Epidermal melanocyte (primary cell): ENCODE measurements around the gene GTF2A1L.
"Not testable (repeated sequence)": the region's sequence is repeated elsewhere in the genome, so short reads cannot be mapped to it uniquely, and the experiment has no call there.

Experiments
- DNase-seq: peaks from one replicate; pipeline ENCODE4 v3.0.0; 2011; ENCODE audit warnings: low spot score; ENCODE audit not compliant: insufficient read length

GTF2A1L gene

DNA sequence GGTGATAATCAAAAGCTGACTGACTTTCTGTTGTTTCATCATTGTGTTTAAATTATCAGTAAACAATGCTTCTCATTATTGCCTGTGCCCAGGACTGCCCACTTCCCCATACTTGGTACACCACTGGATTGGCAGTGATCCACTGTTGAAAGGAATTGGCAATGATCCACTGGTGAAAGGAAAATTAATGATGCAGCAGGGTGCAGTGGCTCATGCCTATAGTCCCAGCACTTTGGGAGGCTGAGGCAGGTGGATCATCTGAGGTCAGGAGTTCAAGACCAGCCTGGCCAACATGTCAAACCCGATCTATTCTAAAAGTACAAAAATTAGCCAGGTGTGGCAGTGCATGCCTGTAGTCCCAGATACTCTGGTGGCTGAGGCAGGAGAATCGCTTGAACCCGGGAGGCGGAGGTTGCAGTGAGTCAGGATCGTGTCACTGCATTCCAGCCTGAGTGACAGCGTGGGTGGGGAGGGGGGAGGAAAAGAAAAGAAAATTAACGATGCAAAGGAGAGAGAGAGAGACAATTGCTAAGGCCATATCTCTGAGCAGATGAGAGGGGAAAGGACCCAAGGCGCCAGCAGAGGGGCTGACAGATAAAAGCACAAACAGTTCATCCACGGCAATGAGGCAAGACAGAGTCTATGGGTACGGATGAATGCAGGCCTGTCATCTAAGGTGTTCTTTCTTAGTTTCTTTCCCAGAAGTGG is 10.2 kb upstream of the GTF2A1L start:
- DNase-seq = no peak

DNA sequence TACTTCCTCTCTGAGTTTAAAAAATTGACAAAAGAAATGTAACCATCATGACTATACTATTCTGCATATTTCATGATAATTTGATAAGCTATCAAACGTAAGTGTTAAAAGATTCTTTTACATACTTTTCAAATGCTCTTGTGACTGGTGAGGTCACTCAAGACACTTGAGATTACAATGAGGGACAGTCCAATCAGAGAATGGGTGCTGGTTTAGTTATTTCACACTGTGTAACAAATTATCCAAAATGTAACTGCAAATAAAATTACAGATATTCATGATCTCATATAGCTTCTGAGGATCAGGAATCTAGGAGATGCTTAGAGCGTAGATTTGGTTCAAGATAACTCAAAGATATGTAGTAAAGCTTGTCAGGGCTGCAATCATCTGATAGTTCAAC is 4.4 kb upstream of the GTF2A1L start:
- no peak for DNase-seq

DNA sequence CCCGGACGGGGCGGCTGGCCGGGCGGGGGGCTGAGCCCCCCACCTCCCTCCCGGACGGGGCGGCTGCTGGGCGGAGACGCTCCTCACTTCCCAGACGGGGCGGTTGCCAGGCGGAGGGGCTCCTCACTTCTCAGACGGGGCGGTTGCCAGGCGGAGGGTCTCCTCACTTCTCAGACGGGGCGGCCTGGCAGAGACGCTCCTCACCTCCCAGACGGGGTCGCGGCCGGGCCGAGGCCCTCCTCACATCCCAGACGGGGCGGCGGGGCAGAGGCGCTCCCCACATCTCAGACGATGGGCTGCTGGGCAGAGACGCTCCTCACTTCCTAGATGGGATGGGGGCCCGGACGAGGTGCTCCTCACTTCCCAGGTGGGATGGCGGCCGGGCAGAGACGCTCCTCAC is 3.1 kb upstream of the GTF2A1L start:
- not testable (repeated sequence) for DNase-seq

DNA sequence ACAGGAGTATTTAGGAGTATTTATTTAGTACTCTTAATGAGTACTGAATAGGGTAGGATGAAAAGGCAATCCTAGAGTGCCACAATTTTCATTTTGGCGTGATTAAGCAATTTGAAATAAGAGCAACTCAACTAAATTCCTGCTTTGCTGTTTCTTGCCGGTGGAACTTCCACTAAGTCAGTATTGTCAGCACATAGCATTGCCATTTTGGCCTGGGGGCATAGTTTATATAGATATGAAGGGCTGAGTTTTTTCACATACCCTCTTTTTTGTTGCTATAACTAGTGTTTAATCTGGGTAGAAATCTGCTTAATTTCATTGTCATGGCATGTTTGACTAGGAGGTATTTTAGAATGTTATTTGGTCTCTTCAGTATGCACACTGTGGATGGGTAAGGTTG is 1.9 kb downstream of the GTF2A1L start:
- DNase-seq = no peak

DNA sequence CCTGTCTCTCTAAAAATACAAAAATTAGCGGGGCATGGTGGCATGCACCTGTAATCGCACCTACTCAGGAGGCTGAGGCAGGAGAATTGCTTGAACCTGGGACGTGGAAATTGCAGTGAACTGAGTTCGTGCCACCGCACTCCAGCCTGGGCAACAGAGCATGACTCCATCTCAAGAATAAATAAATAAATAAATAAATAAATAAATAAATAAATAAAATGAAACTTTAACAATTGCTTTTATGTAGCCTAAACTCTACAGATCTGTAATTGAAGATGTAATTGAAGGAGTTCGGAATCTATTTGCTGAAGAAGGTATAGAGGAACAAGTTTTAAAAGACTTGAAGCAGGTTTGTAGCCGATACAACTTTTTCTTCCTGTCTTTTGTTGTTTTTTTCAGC is 2.9 kb downstream of the GTF2A1L start:
- no peak for DNase-seq

DNA sequence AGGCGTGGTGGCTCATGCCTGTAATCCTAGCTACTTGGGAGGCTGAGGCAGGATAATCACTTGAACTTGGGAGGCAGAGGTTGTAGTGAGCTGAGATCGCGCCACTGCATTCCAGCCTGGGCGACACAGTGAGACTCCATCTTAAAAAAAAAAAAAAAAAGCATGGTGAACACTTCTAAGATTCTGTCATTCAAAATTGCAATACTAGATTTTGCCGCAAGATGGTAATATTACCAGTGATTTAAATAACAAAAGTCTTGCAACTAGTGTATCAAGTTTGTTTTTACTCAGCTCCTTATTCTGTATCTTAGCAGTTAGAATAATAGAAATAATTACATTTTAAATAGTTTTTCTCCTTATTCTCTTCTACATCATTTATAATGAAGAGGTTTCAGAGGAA is 5.0 kb downstream of the GTF2A1L start:
- DNase-seq = not testable (repeated sequence)

DNA sequence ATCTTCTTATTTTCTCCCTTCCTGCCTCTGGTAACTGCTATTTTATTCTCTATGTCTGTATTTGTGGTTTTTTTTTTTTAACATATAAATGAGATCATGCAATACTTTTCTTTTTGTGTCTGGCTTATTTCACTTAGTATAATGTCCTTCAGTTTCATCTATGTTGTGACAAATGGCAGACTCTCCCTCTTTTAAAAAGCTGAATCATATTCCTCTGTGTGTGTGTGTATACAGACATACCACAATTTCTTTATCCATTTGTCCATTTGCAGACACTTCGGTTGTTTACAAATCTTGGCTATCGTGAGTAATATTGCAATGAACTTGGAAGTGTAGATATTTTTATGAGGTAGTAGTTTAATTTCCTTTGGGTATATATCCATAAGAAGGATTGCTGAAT is 7.0 kb downstream of the GTF2A1L start:
- no peak for DNase-seq

DNA sequence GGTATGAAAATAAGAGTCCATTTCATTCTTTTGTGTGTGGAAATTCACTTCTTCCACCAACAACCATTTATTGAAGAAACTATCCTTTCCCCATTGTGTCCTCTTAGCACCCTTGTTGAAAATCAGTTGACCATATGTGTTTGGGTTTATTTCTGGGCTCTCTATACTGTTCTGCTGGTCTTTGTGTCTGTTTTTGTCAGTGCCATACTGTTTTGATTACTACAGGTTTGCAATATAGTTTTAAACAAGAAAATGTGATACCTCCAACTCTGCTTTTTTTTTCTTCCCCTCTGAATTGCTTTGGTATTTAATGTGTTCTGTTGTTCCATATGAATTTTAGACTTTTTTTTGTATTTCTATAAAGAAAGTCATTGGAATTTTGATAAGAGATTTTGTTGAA is 8.4 kb downstream of the GTF2A1L start:
- DNase-seq = no peak

DNA sequence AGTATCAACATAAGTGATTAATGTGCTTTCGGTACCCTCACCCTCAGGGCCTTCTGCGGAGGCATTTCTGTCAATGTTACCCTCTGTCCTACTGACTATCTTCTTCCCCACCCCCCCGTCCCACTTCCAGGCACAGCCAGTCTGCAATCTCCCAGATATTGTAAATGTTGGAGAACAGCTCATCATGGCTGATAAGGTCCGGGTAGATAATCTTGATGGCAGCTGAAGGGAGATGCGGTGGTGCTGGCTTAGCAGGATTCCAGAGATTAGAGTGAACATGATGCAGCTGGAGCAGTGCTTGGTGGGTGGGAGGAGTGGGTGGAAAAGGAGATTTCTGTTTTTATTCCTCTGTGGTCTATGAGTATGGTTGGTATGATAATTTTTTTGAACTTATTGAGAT is 15.5 kb downstream of the GTF2A1L start:
- no peak for DNase-seq

DNA sequence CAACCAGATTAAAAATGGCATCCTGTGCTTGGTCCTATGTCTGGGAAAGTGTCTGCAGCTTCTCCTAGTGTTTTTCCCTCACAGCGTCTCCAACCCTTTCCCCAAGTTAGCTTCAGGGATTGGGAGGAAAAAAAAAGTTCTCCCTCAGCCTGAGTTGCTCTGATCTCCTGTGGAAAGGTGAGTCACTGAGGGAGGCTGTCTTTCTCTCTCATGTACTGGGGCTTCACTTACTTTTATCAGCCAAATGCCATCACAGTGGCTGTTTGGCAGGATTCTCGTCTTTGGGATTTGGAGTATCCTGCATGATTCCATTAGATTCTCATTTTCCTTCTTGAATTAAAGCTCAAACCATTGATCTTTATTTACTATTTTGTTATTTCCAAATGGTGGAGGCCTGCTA is 18.1 kb downstream of the GTF2A1L start:
- no peak for DNase-seq

DNA sequence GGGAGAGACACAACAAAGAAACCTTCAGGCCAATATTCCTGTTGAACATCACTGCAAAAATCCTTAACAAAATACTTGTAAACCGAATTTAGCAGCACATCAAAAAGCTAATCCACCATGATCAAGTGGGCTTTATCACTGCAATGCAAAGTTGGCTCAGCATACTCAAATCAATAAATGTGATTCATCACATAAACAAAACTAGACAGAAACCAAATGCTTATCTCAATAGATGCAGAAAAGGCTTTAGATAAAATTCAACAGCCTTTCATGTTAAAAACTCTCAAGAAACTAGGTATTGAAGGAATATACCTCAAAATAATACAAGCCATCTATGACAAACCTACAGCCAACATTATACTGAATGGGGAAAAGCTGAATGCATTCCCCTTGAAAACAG is 20.6 kb downstream of the GTF2A1L start:
- DNase-seq = no peak

DNA sequence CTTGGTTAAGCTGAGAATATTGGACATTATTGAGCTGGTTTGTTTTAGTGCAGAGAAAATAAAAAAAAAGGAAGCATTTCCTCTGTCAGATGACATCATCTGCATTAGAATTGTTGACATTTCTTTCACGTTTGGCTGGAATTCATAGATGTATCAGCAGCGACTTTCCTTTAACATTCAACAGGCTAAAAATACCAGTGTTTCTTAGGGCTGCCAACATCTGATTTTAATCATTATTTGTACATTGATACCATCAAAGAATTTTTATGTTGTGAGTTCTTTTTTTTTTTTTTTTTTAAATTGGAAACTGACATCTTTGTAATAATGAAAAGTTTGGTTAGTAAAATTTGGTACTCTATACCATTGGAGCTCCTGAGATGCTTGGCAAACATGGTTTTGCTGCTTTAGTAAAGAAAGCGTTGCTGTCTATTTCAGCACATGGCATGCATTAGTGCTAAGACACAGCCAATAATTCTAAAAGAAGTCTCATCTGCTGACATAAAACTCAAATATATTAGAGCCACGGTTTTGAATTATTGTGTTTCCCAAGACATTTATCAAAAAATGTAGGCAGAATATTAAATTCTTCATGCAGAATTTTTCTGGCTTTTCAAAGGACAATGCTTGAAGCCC is 33.6 kb downstream of the GTF2A1L start:
- no peak for DNase-seq

DNA sequence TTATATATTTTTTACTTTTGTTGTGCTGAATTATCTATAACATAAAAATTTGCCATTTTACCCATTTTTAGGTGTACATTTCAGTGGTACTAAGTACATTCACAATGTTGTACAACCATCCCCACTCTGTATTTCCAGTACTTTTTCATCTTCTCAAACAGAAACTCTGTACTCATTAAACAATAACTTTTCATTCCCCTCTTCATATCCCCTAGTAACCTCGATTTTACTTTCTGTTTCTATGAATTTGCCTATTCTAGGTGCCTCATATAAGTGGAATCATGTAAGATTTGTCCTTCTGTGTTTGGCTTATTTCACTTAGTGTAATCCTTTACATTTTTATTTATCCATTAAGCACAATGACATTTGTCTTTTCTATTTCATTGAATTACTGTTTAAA is 51.3 kb downstream of the GTF2A1L start:
- DNase-seq = no peak

DNA sequence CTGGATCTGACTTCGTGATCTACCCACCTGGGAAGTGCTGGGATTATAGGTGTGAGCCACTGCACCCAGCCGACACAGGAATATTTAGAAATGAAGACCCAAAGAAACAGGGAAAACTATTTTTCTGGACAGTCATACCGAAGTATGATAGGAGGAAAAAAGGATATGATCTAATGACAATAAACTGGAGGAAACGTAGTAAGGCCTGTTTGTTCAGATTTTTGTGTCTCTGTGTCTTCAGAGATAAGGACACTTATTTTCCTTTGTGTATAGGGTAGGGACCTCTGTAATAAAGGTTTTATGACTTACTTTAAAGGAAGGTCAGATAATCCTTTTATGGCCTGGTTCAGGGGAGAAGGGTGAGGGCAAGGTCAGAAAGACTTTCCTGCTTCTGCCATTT is 55.9 kb downstream of the GTF2A1L start:
- DNase-seq = no peak

DNA sequence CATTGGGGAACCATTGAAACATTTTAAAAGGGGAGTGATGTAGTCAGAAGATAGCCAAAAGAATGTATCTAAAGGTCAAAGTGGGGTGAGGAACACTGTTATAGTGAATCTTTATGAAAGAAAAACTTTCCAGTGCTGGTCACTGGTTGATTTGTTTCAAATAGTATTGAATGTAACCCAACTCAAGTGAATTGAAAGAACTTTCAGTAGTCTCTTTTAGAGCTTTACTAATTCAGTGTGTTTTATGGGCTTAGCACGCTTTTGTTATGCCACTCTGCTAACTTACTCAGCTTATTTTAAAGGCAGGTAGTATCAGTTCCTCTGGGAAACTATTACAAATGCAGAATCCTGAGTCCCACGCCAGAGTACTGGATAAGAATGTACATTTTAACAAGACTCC is 57.3 kb downstream of the GTF2A1L start:
- DNase-seq = no peak

DNA sequence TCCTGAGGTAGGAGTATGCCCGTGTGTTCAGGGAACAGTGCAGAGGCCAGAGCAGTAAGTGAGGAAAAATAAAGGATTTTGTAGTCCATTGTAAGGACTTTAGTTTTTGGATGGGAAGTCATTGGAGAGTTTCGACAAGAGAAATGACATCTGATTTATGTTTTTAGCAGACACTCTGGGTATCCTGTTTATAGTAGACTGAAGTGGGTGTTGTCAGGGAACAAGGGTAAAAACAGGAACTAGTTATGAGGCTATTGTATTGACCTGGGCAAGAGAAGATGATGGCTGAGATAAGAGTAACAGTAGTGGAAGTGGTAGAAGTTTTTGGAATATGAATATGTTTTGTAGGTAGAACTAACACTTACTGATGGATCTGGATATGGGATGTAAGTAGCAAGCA is 59.8 kb downstream of the GTF2A1L start:
- no peak for DNase-seq

DNA sequence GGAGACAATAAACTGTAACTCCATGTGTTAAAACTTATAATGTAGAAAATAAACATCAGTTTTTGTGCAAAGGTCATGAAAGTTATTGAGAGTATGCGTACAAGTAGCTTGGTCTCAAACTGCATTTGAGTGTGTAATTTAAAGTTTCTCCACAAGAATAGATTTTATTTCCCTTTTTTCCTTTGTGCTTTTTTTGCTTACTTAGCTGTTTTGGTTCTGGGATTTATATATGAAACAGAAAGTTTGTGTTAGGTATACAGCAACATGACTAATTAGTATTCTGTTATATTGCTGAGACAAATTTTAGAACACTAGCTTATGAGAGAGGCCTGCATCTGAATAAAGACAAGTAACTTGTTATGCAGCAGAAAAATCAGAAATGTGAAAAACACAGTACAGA is 67.5 kb downstream of the GTF2A1L start:
- DNase-seq = no peak

DNA sequence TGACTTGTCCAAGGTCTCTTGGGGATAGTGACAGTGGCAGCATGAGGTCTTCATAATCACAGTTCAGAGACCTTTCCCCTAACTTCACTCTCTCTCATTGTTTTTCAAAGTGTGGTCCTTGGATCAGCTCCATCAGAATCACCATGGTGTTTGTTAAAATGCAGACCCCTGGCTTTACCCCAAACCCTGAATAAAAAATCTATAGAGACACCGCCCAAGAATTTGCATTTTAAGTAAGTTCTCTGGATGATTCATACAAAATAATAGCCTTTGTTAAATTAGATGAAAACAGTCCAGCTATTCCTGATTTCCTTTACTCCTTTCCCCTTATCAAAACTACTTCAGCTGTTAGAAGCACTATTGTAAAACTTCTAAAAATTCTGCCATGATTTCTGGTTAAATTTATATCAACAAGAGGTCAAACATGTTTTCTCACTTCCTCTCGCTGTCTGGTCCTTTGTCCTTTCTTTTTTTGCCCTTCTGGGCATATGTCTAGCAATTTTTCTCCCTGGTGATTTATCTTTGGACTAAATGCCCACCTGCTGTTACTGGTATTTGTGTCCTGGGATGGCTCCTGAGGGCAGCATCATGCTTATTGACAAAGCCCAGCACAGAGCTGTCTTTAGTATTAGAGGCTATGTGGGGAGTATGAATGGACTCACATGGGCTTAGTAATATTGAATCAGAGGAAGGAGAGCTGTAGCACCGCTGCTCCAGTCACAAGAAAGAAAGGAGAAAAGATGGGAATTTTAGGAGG is 74.5 kb downstream of the GTF2A1L start:
- no peak for DNase-seq

DNA sequence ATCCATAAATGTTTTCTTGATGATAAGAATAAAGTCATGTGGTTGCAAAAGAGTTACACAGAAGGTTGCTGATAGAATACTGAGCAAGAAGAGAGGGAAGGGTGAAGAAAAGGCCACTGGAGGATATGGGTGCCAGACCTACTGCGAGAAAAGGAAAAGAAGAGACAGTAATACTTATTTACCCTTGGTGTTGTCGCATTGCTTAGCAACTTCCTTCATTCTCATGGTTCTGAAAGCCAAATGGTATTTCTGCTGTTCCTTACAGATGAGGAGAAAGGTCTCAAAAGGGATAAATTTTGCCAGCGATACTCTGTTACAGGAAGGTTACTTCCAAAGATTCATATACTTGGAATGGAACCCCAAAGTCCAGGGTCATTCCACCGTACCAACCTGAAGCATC is 75.4 kb downstream of the GTF2A1L start:
- DNase-seq = no peak

DNA sequence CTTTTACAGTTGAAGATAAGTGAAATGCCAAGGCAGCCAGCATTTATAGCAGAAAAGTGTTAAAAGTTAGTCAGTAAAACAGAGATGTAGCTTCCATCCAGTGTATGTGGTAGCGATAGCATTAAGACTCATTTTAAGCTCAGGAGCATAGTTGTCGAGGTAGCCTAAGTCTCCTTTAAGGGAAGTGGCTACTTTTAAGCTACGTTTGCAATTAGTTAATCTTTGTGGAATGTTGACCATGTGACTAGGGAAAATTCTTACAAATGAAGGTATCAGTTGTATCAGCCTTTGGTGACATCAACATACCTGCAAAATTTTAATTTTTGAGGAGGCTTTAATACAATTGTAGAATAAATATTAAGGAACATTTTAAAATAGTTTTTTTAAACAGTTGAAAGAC is 76.0 kb downstream of the GTF2A1L start:
- no peak for DNase-seq

DNA sequence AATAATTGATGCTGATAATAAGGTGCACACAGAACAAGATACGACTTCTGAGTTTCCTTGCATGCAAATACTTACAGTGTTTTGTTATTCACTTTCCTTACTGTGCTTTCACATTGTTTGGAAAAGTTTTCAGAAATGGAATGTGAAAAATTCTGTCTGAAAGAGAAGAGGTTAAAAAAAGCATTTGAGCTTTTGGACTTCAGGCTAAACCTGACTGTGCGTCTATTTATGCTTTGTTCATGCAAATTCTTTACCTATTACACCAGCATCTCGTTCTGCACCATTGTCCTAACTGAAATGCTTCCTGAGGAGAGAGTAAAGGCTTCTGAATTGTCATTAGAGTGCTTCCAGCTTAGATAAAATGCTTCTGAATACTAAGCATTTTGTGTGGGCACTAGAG is 76.5 kb downstream of the GTF2A1L start:
- DNase-seq = no peak

DNA sequence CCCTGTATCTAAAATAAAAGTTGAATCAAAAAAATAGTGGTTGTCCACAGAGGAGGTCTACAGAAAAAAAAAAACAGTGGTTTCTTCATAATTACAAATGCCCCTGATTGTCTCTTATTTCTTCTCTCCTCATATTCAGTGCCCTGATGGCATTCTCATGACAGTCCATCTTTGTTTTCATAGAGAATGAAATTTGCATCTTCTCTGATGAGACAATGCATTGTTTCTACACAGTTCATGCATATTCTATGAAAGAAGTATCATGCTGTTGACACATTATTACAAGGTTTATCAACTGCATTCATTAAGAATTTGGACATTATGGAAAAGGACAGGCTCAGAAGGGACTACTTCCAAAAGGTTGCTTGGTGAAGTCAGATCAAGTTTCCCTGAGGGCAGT is 78.3 kb downstream of the GTF2A1L start:
- DNase-seq = no peak

DNA sequence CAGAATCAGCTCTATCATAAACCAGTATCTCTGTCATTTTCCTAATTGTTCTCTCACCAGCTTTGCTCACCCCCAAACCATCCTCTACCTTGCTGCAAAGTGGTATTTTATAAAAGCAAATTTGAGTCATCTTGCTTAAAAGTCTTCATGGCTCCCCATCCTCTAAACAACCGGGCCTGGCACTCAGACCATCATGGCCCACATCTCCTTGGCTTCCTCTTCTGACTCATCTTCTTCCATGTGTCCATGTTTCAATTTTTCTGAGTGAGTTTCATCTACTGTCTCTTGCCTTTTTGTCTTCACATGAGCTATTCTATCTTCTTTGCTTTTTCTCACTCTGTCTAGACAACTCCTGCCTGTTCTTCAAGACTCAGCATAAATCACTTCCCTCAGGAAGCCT is 79.2 kb downstream of the GTF2A1L start:
- no peak for DNase-seq
